ENCODE data around the gene CD300H. TPM values are rescaled to one million over a fixed set of nuclear protein-coding genes. Genes with fewer than 3 reads are reported as not detected.

The CD300H gene
- total and polyA plus RNA-seq, 2 donors from 2014 or later, result 2.0 TPM; not detected in 1

GRCh38 chr17:74597069-74597790 is 29.9 kb upstream of the CD300H start:
- Histone ChIP-seq H3K9me3 (ENCODE audit: control insufficient read depth in 2 of 3, insufficient read depth in 1 of 3, low read length in 3 of 3) (no peaks in the 10 kb centered on the region), H3K9ac (ENCODE audit: low read length in 3 of 3) (no peak overlapping the region), H3K27me3 (ENCODE audit: control insufficient read depth, insufficient read depth, low read length) (no peaks in the 10 kb centered on the region), H3K27ac (ENCODE audit: low read depth in 2 of 2, low read length in 2 of 2) (no peak overlapping the region), H3K4me3 (ENCODE audit: low read length in 3 of 3) (no peak overlapping the region), H3K36me3 (ENCODE audit: control insufficient read depth in 2 of 3, insufficient read depth in 3 of 3, low read length in 3 of 3) (no peaks in the 10 kb centered on the region), H3K4me1 (ENCODE audit: control insufficient read depth in 2 of 3, insufficient read depth in 2 of 3, low read depth in 1 of 3, low read length in 3 of 3) (no peaks in the 10 kb centered on the region)
- FAIRE-seq (no peak), DNase-seq (no peak)
- no peak for TF ChIP-seq CTCF (IDR thresholded peaks at IDR 0.05; ENCODE audit: borderline replicate concordance, extremely low read depth, insufficient read depth)
- intact Hi-C loops (cut with DNase I), result no loop called here

GRCh38 chr17:74595037-74595750 is 27.9 kb upstream of the CD300H start:
- H3K9ac ChIP-seq (ENCODE audit: low read length in 3 of 3), result no peak overlapping the region
- no peaks in the 10 kb centered on the region for H3K4me1 ChIP-seq (ENCODE audit: control insufficient read depth in 2 of 3, insufficient read depth in 2 of 3, low read depth in 1 of 3, low read length in 3 of 3)
- intact Hi-C loops (cut with DNase I), result no loop called here
- no peak overlapping the region for H3K27ac ChIP-seq (ENCODE audit: low read depth in 2 of 2, low read length in 2 of 2)
- no peaks in the 10 kb centered on the region for H3K27me3 ChIP-seq (ENCODE audit: control insufficient read depth, insufficient read depth, low read length)
- FAIRE-seq (no peak), DNase-seq (no peak)
- no peaks in the 10 kb centered on the region for H3K9me3 ChIP-seq (ENCODE audit: control insufficient read depth in 2 of 3, insufficient read depth in 1 of 3, low read length in 3 of 3)
- TF ChIP-seq CTCF (IDR thresholded peaks at IDR 0.05; ENCODE audit: borderline replicate concordance, extremely low read depth, insufficient read depth), result no peak
- no peaks in the 10 kb centered on the region for H3K36me3 ChIP-seq (ENCODE audit: control insufficient read depth in 2 of 3, insufficient read depth in 3 of 3, low read length in 3 of 3)
- H3K4me3 ChIP-seq (ENCODE audit: low read length in 3 of 3), result no peak overlapping the region

GRCh38 chr17:74592087-74592990 is 25.0 kb upstream of the CD300H start, which contains the start of gene CD300LD:
Gene CD300LD, minus strand, starts transcription at chr17:74592283. Its CDS starts 81 bp downstream, at chr17:74592202.
- intact Hi-C loops (cut with DNase I), result no loop called here
- Histone ChIP-seq H3K27me3 (ENCODE audit: control insufficient read depth, insufficient read depth, low read length) (no peaks in the 10 kb centered on the region), H3K27ac (ENCODE audit: low read depth in 2 of 2, low read length in 2 of 2) (no peak within 1 kb of the TSS), H3K4me1 (ENCODE audit: control insufficient read depth in 2 of 3, insufficient read depth in 2 of 3, low read depth in 1 of 3, low read length in 3 of 3) (no peaks in the 10 kb centered on the region), H3K9me3 (ENCODE audit: control insufficient read depth in 2 of 3, insufficient read depth in 1 of 3, low read length in 3 of 3) (no peaks in the 10 kb centered on the region), H3K36me3 (ENCODE audit: control insufficient read depth in 2 of 3, insufficient read depth in 3 of 3, low read length in 3 of 3) (no peaks in the 10 kb centered on the region), H3K9ac (ENCODE audit: low read length in 3 of 3) (no peak within 1 kb of the TSS), H3K4me3 (ENCODE audit: low read length in 3 of 3) (no peak within 1 kb of the TSS)
- no peak for TF ChIP-seq CTCF (IDR thresholded peaks at IDR 0.05; ENCODE audit: borderline replicate concordance, extremely low read depth, insufficient read depth)
- DNase-seq, result no peak
- FAIRE-seq, result no peak

All from kidney (tissue), 14 donors.